GM18507 (cell line): ENCODE results near the gene SYNE2.
A peak's percentile ranks its signal among the peaks of the same experiment; 100 is the strongest.

ENCODE experiments used
- DNase-seq: peaks from one replicate; pipeline ENCODE4 v3.0.0; 2011; ENCODE audit warnings: low read depth; ENCODE audit not compliant: insufficient read length; ENCODE audit errors: extremely low spot score
- FAIRE-seq: peaks from 2 replicates; lab custom pipeline; 2011; peaks lifted over from hg19 to GRCh38; lab: Jason Lieb, UNC

The SYNE2 gene

GRCh38 chr14:64218344-64219240 lies 365.8 kb downstream of the SYNE2 start:
- FAIRE-seq, result peak; percentile 73
- no peak for DNase-seq

- no peak for FAIRE-seq
- DNase-seq, result no peak
These were observed 367.3 kb downstream of the SYNE2 start for GRCh38 chr14:64220056-64220455.

- FAIRE-seq, result no peak
- no peak for DNase-seq
These were observed 367.7 kb downstream of the SYNE2 start for GRCh38 chr14:64220466-64220865.

- FAIRE-seq, result no peak
- DNase-seq, result no peak
These were observed 368.7 kb downstream of the SYNE2 start for GRCh38 chr14:64221391-64222003.

- FAIRE-seq (no peak), DNase-seq (no peak)
These were observed 372.4 kb downstream of the SYNE2 start for GRCh38 chr14:64225151-64225757.

GRCh38 chr14:64227856-64228255 lies 375.1 kb downstream of the SYNE2 start:
- no peak for FAIRE-seq
- no peak for DNase-seq

GRCh38 chr14:64229489-64229888 lies 376.7 kb downstream of the SYNE2 start:
- FAIRE-seq, result no peak

GRCh38 chr14:64232095-64232838 lies 379.5 kb downstream of the SYNE2 start:
- no peak for DNase-seq
- FAIRE-seq, result peak; percentile 82

More at GRCh38 chr14:64229489-64229888, 376.7 kb downstream of the SYNE2 start:
- no peak for DNase-seq

GRCh38 chr14:64232944-64233343 lies 380.1 kb downstream of the SYNE2 start:
- DNase-seq (no peak), FAIRE-seq (no peak)

- FAIRE-seq, result no peak
- no peak for DNase-seq
These were observed 380.9 kb downstream of the SYNE2 start for GRCh38 chr14:64233531-64234190.

GRCh38 chr14:64234877-64235651 lies 382.3 kb downstream of the SYNE2 start:
- no peak for DNase-seq
- no peak for FAIRE-seq

GRCh38 chr14:64235652-64236640 lies 383.1 kb downstream of the SYNE2 start:
- DNase-seq (peak; percentile 60), FAIRE-seq (peak; percentile 88)

GRCh38 chr14:64238049-64238448 lies 385.2 kb downstream of the SYNE2 start:
- DNase-seq (no peak), FAIRE-seq (no peak)

- DNase-seq (no peak), FAIRE-seq (no peak)
These were observed 385.8 kb downstream of the SYNE2 start for GRCh38 chr14:64238631-64239030.

GRCh38 chr14:64244279-64244678 lies 391.5 kb downstream of the SYNE2 start:
- DNase-seq, result no peak

GRCh38 chr14:64245491-64245890 lies 392.7 kb downstream of the SYNE2 start:
- FAIRE-seq, result no peak

More at GRCh38 chr14:64244279-64244678, 391.5 kb downstream of the SYNE2 start:
- FAIRE-seq, result no peak

GRCh38 chr14:64246688-64247087 lies 393.9 kb downstream of the SYNE2 start:
- FAIRE-seq, result no peak

More at GRCh38 chr14:64245491-64245890, 392.7 kb downstream of the SYNE2 start:
- no peak for DNase-seq

More at GRCh38 chr14:64246688-64247087, 393.9 kb downstream of the SYNE2 start:
- DNase-seq, result no peak
